ENCODE data around the gene C1orf56.
"Not testable (repeated sequence)": the region's sequence is repeated elsewhere in the genome, so short reads cannot be mapped to it uniquely, and the experiment has no call there.

The C1orf56 gene

GRCh38 chr1:151065089-151065645, 17.6 kb downstream of the C1orf56 start:
- no peak for DNase-seq

DNA sequence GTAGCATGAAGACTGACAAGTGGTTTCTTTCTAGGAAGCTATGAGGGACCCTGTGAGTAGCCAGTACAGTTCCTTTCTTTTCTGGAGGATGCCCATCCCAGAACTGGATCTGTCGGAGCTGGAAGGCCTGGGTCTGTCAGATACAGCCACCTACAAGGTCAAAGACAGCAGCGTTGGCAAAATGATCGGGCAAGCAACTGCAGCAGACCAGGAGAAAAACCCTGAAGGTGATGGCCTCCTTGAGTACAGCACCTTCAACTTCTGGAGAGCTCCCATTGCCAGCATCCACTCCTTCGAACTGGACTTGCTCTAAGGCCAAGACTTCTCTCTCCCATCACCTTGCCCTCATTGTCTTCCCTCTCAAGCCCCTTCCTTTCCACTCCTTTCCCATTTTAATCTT, 19.6 kb downstream of the C1orf56 start:
- no peak for DNase-seq

- DNase-seq: no peak
These were observed 21.5 kb downstream of the C1orf56 start for GRCh38 chr1:151069103-151069486.

- peak; percentile 80 to 88 for DNase-seq
These were observed 23.1 kb downstream of the C1orf56 start, which contains the start of gene GABPB2 for GRCh38 chr1:151070474-151071276. Gene GABPB2, plus strand, starts transcription at chr1:151070761. Its CDS starts 17,429 bp downstream, at chr1:151088190.

DNA sequence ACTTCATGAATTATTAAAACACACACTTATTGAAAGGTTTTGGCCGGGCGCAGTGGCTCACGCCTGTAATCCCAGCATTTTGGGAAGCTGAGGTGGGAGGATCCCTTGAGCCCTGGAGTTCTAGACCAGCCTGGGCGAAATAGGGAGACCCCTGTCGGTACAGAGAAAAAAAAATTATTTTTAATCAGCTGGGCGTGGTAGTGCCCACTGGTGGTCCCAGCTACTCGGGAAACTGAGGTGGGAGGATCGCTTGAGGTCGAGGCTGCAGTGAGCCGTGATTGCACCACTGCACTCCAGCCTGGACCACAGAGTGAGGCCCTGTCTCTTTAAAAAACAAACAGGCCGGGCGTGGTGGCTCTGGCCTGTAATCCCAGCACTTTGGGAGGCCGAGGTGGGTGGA, 24.7 kb downstream of the C1orf56 start:
- DNase-seq: no peak

- DNase-seq: no peak
These were observed 38.5 kb downstream of the C1orf56 start for GRCh38 chr1:151085953-151086559.

DNA sequence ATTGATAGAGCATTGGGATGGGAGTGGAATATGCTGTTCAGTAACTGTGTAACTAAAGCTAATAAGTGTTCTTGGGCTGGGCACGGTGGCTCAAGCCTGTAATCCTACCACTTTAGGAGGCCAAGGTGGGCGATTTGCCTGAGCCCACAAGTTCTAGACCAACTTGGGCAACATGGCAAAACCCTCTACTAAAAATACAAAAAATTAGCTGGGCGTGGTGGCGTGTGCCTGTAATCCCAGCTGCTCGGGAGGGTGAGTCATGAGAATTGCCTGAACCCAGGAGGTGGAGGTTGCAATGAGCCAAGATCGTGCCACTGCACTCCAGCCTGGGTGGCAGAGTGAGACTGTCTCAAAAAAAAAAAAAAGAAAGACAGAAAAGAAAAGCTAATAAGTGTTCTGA, 49.9 kb downstream of the C1orf56 start:
- DNase-seq: not testable (repeated sequence)

- DNase-seq: no peak
These were observed 50.6 kb downstream of the C1orf56 start for GRCh38 chr1:151098126-151098525.

Data from stimulated activated CD4-positive, alpha-beta T cell treated with anti-CD3 and anti-CD28 coated beads, Interleukin-4, amount 100 ng/mL, for 4 hours (primary cell).